A673 (cell line): ENCODE data around the gene METTL26. TPM values are rescaled to one million over a fixed set of nuclear protein-coding genes. Genes with fewer than 3 reads are reported as not detected.

Source experiments
- BruUV-seq: library from RNA; stranded (reverse); fragments of 400-500 nt; replicated peaks from 2 replicates; lab custom pipeline; 2021; lab: Mats Ljungman, UMichigan
- CTCF ChIA-PET: fragments of 300-600 bp; sonication (Branson Sonifier 250); formaldehyde crosslinking; loops from one replicate; lab custom pipeline; 2022; ENCODE audit warnings: antibody characterized with exemption; lab: Charles Lee
- POLR2A ChIA-PET: fragments of 300-600 bp; sonication (Branson Sonifier 250); formaldehyde crosslinking; loops from one replicate; lab custom pipeline; 2022; ENCODE audit warnings: antibody characterized with exemption; ENCODE audit not compliant: low non-redundant PET; lab: Charles Lee
- DNase-seq: peaks from one replicate; pipeline ENCODE4 v3.0.0-alpha.2; 2015; ENCODE audit warnings: low spot score
- H3K27ac ChIP-seq: fragments of 200-600 bp; sonication (generic); 2 replicates; pipeline ENCODE4 v1.5.1; 2016; ENCODE audit warnings: mixed run types, low read depth, mild to moderate bottlenecking, mixed read lengths, antibody characterized with exemption, low read length; ENCODE audit not compliant: poor library complexity, severe bottlenecking
- H3K27me3 ChIP-seq: fragments of 200-600 bp; sonication (generic); replicated peaks from 2 replicates; pipeline ENCODE4 v1.6.1; 2017; ENCODE audit warnings: mixed run types, low read depth, mild to moderate bottlenecking, mixed read lengths, antibody characterized with exemption, low read length; ENCODE audit not compliant: insufficient read depth, poor library complexity
- H3K36me3 ChIP-seq: fragments of 200-600 bp; sonication (generic); 2 replicates; pipeline ENCODE4 v1.6.1; 2016; ENCODE audit warnings: mixed run types, mild to moderate bottlenecking, mixed read lengths, antibody characterized with exemption, low read length; ENCODE audit not compliant: insufficient read depth, poor library complexity, severe bottlenecking
- H3K4me1 ChIP-seq: fragments of 200-600 bp; sonication (generic); 2 replicates; pipeline ENCODE4 v1.6.1; 2017; ENCODE audit warnings: mixed run types, mild to moderate bottlenecking, mixed read lengths, antibody characterized with exemption, low read length; ENCODE audit not compliant: insufficient read depth, poor library complexity, severe bottlenecking
- H3K4me3 ChIP-seq: fragments of 200-600 bp; sonication (generic); 2 replicates; pipeline ENCODE4 v1.5.1; 2016; ENCODE audit warnings: low read depth, mixed run types, mild to moderate bottlenecking, mixed read lengths, low read length; ENCODE audit not compliant: poor library complexity, severe bottlenecking
- H3K9me3 ChIP-seq: fragments of 200-600 bp; sonication (generic); 2 replicates; pipeline ENCODE4 v1.6.1; 2016; ENCODE audit warnings: mixed run types, low read depth, mild to moderate bottlenecking, mixed read lengths, antibody characterized with exemption, low read length; ENCODE audit not compliant: poor library complexity, severe bottlenecking
- EZH2 ChIP-seq: fragments of 200-600 bp; sonication (generic); IDR thresholded peaks from 2 replicates; pipeline ENCODE4 v1.6.1; 2017; ENCODE audit warnings: borderline replicate concordance, low read depth, mild to moderate bottlenecking, mixed read lengths, antibody characterized with exemption, low read length; ENCODE audit not compliant: poor library complexity, severe bottlenecking
- intact Hi-C: fragments of 100-400 bp; cut with micrococcal nuclease; formaldehyde crosslinking; loops from one replicate; pipeline ENCODE4 v1.10.0; 2022; ENCODE audit not compliant: unreplicated experiment
- total RNA-seq: library from RNA; stranded (reverse); gene quantifications from 2 replicates; pipeline ENCODE4 v1.2.3, GENCODE V29; 2021
- TF ChIP-seq, protein P1 (sequence below): fragments of 300-800, 200-600 bp; sonication (generic); conservative IDR thresholded peaks from 2 replicates; pipeline ENCODE4 v1.5.1; 2017; ENCODE audit warnings: low read depth, mild to moderate bottlenecking, antibody characterized with exemption, low read length, moderate library complexity, mixed read lengths

METTL26 gene
- total RNA-seq, 1 experiment from 2014 or later = 138 TPM

GRCh38 chr16:677316-678190 is 41.4 kb upstream of the METTL26 start:
- TF ChIP-seq EZH2 = no peak
- TF ChIP-seq, protein P1, sequence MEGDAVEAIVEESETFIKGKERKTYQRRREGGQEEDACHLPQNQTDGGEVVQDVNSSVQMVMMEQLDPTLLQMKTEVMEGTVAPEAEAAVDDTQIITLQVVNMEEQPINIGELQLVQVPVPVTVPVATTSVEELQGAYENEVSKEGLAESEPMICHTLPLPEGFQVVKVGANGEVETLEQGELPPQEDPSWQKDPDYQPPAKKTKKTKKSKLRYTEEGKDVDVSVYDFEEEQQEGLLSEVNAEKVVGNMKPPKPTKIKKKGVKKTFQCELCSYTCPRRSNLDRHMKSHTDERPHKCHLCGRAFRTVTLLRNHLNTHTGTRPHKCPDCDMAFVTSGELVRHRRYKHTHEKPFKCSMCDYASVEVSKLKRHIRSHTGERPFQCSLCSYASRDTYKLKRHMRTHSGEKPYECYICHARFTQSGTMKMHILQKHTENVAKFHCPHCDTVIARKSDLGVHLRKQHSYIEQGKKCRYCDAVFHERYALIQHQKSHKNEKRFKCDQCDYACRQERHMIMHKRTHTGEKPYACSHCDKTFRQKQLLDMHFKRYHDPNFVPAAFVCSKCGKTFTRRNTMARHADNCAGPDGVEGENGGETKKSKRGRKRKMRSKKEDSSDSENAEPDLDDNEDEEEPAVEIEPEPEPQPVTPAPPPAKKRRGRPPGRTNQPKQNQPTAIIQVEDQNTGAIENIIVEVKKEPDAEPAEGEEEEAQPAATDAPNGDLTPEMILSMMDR = no peak
- no peaks in the 10 kb centered on the region for H3K27me3 ChIP-seq
- intact Hi-C loops = no loop called here
- no peak for DNase-seq
- ChIA-PET CTCF (no interaction called here), POLR2A (no interaction called here)
- no peaks in the 10 kb centered on the region for H3K9me3 ChIP-seq
- H3K4me1 ChIP-seq = peaks cover 31% of the 10 kb centered on the region
- H3K4me3 ChIP-seq = no peak overlapping the region
- H3K36me3 ChIP-seq = peaks cover 29% of the 10 kb centered on the region
- H3K27ac ChIP-seq = no peak overlapping the region
- no TSS peak for BruUV-seq

GRCh38 chr16:676913-677312 is 40.8 kb upstream of the METTL26 start:
- intact Hi-C loops = no loop called here
- ChIA-PET CTCF (no interaction called here), POLR2A (no interaction called here)
- peaks cover 27% of the 10 kb centered on the region for H3K4me1 ChIP-seq
- peaks cover 26% of the 10 kb centered on the region for H3K36me3 ChIP-seq
- no peaks in the 10 kb centered on the region for H3K9me3 ChIP-seq
- no TSS peak for BruUV-seq
- H3K27me3 ChIP-seq = no peaks in the 10 kb centered on the region
- H3K27ac ChIP-seq = no peak overlapping the region
- TF ChIP-seq, protein P1 = no peak
- no peak for TF ChIP-seq EZH2
- DNase-seq = no peak
- H3K4me3 ChIP-seq = no peak overlapping the region

DNA sequence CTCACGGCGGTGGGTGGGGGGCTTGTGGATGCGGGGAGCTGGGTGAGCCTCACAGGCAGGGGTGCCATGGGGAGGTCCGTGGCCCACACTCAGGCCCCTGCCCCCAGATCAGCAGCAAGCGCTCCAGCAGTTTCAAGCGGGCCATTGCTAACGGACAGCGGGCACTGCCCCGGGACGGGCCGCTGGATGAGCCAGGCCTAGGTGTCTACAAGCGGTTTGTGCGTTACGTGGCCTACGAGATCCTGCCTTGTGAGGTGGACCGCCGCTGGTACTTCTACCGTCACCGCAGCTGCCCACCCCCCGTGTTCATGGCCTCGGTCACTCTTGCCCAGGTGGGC is 40.4 kb upstream of the METTL26 start:
- H3K27ac ChIP-seq = no peak overlapping the region
- no peaks in the 10 kb centered on the region for H3K27me3 ChIP-seq
- H3K4me3 ChIP-seq = no peak overlapping the region
- no peak for DNase-seq
- peaks cover 25% of the 10 kb centered on the region for H3K36me3 ChIP-seq
- ChIA-PET CTCF (interaction anchor here (0.6 kb wide), 1 partner anchor 63 kb away, joined by 5 read pairs; no protein-coding TSS in a partner anchor), POLR2A (no interaction called here)
- BruUV-seq = no TSS peak
- peaks cover 23% of the 10 kb centered on the region for H3K4me1 ChIP-seq
- intact Hi-C loops = no loop called here
- H3K9me3 ChIP-seq = no peaks in the 10 kb centered on the region
- TF ChIP-seq, protein P1 = no peak
- no peak for TF ChIP-seq EZH2
